ENCODE measurements around the gene GLP2R.
"Not testable (repeated sequence)": the region's sequence is repeated elsewhere in the genome, so short reads cannot be mapped to it uniquely, and the experiment has no call there.

Gene GLP2R

DNA sequence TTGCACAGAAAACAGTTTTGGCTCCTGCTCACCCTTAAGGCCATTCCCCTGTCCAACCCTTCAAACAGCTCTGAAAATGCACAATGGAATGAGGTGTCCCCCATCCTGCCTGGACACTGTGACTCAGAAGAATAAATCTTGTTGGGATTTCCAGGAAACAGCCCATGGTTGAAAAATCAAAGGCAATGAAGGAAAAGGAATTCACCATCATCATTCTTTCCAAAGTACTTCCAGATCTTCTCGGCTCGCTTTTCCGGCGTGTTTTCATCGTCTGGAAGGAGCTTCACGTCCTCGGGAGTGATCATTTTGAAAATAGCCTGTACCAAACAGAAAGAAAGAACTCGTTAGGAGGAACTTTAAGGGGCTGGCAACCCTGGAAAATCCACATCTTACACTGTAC is 75.1 kb downstream of the GLP2R start:
- DNase-seq, result no peak

DNA sequence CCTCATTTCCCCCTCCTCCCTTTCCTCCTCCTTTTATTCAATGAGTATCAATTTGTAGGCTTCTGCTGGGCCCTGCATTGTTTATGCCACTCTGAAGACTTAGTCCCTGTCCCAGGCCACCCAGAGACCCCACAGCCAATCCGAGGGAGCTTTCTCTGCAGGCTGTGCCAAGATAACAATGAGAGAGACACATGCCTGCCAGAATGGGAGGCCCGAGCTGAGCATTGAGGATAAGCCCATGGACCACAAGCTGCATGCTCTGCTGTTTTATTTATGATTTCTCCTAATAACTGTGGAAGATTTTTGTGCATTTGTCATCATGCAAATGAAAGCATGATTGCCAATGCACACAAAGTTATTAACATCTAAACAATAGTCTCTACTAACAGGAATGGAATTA is 76.4 kb downstream of the GLP2R start:
- DNase-seq, result no peak

DNA sequence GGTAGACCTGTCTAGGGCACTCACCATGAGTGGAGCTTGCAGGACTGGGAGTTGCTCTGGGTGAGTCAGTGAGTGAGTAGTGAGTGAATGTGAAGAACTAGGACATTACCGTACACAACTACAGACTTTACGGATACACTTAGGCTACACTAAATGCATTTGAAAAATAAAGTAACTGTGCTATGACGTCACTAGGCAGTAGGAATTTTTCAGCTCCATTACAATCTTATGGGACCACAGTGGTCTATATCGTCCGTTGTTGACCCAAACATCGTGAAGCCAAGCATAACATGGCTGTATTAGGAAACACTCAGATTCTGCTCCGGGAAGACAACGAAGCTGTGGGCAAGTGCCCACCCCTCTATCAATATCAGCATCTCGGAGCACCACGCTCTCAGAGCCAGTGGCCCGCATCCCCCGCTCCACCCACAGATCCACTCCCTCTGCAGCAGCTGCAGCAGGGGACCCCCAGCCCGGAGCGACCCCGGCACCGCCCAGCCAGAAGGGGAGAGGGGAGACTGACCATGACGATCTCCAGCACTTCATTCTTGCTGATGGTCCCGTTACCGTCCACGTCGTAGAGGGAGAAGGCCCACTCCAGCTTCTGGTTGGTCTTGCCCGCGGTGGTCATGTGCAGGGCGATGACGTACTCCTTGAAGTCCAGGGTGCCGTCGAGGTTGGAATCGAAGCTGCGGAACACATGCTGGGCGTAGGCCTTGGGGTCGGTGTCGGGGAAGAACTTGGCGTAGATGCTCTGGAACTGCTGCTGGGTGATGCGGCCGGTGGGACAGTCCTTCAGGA is 78.8 kb downstream of the GLP2R start:
- DNase-seq, result no peak

DNA sequence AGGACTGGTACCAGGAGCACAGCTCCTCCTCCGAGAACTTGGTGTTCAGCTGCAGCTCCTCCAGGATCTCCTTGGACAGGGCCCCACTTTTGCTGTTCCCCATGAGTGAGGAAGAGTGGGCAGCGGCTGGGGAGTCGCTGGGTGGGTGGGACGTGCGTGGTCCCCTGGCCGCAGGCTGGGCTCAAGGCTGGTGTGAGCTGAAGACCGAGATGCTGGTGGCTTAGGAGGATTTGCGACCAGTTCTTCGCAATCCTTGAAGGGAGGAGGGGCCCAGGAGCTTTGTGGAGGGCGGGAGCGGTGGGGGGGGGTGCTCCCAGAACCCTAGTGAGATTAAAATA is 79.3 kb downstream of the GLP2R start, which contains the start of gene RCVRN:
RCVRN (minus strand) TSS at position 194 of the 338 bp plus-strand sequence; CDS start at position 103, 91 bp downstream.
- no peak for DNase-seq

DNA sequence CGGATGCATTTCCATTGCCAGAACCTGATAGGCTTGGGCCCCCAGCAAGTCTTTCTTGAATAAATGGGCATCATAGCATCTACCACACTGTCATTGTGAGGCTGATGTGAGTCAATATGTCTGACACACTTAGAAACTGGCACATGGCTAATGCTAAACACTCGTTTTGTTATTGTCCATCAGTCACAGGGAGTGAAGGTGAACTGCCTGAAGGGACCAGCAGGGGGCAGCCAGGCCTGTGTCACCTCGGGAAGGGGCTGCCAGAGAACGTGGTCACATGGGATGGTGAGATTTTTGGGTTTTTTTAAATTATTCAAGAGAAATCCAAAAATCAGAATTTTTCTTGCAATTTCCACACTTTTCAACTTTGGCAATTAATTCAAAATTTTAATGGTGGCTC is 80.2 kb downstream of the GLP2R start:
- DNase-seq, result no peak

DNA sequence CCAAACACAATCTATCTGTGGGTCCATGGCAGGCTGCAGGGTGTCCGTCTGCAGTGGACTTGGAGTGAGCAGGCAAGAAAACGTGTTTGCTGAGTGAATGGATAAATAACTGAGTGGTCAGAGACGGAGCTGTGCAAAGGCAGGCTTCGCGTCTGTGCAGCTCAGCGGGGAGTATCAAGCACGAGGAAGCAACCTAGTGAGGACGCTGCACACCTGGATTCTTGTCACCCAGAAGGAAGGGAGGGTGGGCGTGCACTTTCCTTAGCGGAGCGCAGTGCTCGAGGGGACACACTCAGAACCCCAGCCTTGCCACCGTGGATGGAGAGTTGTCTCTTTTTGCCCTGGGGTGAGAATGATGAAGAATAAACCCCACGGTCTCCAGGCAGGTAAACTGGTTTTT is 80.9 kb downstream of the GLP2R start:
- DNase-seq, result no peak

DNA sequence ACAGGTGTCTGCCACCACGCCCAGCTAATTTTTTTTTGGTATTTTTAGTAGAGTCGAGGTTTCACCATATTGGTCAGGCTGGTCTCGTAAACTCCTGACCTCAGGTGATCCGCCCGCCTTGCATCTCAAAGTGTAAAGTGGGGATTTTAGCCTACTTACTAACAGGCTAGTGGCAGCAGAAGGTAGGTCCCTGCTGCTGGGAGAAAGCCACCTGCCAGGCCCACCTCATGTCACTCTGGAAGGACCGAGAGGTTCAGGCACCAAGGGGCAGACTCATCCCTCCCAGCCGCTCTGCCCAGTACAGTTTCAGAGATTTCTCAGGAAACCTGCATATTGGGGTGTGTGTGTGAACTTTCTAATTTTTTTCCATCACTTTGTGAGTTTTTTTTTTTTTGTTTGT is 81.4 kb downstream of the GLP2R start:
- DNase-seq, result no peak

DNA sequence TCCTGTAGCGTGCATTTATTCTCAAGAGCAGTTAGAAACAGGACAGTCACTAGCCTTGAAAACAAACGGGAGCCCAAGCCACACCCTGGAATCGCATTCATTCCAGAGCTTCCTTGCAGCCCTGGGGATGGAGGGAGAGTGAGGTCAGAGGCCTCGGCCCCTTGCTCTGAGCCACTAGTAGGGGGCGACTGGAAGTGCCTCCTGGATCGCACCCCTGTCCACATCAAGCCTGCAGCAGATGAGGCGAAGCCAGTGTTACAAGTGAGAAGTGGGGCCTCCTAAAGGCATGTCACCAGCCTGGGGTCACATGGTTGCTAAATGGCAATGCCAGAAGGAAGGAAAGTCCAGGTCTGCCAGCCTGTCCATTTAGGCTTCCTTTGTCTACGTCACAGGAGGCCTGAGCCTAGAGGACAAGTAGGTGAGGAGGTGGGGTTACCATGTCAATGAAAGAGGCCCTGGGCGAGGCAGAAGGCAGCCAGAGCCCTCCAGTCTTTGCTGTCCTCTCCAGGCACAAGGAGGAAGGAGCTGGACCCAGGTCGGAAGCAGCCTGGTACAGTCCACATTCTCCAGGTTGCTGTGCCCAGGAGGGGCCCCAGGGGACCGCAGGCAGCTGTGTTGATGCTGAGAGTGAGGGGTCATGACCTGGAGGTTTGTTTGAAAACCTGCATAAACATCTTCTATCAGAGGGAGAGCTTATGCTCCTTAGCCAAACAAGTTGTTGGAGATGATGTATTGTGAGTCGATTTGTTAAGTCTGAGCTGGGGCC is 82.3 kb downstream of the GLP2R start:
- DNase-seq, result no peak

DNA sequence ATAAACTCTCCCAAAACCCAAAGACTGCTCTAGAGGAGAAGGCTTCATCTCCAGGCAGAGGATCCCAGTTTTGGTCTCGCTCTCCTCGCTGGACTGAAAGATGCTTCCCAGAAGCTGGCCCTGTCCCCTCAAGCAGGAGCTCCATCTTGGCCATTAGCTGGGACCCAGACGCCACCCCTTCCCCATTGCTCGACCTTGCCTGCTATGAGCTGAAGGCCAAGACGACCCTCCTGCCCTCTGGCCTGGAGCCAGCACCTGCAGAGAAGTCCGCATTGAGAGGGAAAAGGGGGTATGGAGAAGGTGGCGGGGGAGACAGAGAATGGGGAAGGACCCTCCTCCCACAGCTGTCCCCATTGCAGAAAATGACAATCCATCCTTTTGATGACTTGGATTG is 82.9 kb downstream of the GLP2R start:
- DNase-seq, result no peak

DNA sequence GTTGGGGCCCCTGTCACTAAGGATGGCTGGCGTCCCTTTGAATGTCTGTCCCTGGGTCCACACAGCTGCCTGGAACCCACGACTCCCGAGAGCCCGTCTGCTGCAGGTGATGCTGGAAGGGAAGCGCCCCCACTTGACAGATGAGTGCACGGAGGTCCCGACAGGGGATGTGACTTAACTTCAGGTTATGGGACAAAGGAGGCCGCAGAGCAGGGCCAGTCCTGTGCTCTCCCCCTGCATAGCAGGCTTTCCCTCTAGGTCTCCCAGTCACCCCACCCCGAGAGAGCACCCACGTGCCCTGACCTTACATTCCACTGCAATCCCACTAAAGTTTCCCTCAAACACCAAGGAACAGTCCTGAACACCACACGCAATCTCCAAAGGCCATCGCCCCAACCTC is 85.4 kb downstream of the GLP2R start:
- DNase-seq, result no peak

DNA sequence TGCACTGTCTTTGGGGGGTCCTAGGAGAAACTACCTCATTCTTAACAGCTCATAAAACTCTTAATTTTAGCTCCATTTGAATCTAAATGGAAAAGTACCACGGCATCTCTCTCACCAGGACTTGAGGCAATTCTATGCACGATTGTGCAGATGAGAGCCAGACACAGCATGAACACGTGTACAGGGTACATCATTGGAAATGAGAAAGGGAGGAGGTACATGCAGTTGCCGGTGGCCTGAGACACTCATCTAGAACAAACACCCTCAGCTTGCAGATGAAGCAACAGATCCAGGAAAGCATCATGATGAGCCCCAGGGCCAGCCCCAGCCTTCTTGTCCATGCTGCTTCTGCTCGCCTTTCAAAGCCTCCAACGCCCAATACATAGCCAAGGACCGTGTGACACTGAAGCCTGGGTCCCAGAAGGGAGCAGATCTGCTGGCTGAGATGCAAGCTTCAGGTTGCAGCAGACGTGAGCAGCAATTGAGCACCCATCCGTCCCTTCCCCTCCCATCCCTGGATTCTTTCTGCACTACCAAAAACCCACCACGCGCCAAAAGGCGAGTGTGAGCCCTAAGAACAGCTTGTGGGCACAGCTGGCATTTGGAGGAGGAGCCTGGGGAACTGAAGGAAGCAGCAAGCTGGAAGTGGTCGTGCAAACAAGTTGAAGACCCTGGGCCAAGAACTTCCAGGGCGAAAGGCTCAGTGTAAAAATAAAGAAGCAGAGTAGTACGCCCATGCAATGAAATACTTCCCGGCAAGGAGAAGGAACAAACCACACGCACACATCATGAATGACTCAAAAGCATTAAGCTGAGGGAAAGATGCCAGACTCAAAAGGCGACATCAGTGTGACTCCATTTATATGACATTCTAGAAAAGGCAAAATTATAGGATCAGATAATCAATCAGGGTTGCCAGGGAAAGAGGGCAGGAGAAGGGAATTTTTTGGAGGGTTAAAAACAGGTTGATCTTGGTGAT is 86.7 kb downstream of the GLP2R start:
- DNase-seq, result no peak

DNA sequence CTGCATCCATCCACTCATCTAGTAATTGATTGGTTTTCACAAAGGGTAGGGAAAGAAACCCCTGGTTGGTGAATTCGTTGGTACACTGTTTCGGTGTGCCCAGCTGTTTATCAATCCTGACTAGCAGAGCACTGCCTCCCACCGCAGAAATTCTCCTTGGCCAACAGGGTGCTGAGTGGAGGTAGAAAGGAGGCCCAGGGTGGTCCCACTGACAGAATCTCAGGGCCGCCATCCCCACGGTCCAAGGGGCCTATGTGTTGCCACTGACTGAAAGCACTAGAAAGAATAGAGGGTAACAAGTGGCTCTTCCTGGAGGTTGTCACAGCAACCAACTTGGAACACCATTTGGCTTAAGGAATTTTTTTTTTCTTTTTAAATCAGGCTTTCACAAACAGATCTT is 87.8 kb downstream of the GLP2R start:
- no peak for DNase-seq

DNA sequence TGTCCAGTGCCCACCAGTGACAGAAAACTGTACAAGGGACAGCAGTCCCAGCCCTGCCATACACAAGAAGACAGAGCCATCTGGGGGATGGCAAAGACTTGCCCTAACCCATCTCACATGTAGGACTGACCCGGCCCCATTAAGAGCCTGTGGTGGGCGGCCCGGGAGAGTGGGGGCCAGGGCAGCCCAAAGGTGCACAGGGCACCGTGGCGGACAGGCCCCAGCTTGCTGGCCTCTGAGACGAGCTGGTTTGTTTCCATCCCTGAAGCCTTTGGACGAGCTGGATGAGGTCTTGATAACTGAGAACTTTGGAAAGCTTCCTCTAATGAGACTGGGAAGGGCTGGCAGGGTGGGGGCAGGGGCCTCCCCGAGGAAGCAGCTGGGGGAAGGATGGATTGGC is 90.4 kb downstream of the GLP2R start:
- no peak for DNase-seq

DNA sequence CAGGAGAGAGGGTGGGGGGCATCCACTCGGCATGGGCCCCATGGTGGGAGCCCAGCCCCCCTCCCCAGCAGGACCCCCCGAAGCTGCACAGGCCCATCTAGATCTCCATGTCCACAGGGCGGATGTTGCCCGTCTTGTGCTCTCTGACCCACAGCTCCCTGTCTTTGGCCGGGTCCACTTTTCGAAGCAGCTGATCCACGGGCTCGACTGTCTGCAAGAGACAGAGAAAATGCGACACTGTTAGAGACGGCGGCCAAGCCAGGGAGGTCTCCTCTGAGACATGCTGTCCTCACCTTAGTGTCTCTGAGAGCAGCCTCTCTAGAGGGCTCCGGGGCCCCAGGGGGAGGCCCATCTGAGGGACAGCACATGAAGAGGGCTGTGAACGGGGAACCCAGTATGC is 91.4 kb downstream of the GLP2R start:
- no peak for DNase-seq

DNA sequence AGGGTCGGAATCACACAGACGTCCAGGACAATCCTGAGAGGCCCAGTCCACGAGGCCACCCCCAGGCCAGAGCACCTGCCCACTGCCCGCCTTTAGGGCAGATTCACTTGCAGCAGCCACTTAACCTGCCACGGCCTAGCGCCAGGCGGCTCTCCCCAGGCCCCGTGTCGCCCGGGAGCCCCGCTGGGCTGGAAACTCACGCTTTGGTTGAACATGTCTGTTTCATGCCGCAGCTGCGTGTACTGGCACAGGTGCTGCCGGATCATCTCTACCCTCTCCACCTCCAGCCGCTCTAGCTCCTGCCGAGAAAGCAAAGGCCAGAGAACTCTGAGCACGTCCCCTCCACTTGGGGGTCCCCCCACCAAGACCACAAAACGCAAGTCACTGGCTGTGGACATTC is 92.1 kb downstream of the GLP2R start:
- no peak for DNase-seq

DNA sequence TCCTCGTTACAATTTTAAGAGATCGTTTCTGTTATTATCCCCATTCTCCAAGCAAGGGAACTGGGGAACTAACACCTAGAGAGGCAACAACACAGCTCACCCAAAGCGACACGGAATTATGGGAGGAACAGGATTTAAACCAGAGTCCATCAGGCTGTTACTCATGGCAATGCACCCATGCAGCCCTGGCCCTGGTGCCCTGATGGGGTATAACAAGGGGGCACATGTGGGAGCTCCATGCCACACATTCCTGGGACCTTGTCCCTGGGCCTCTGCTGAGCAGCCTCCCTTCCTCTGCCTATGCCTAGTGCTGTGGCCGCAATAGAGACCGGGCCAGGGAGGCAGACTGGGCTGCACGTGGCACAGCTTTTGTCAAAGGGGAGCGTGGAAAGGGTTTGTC is 92.6 kb downstream of the GLP2R start:
- DNase-seq, result no peak

DNA sequence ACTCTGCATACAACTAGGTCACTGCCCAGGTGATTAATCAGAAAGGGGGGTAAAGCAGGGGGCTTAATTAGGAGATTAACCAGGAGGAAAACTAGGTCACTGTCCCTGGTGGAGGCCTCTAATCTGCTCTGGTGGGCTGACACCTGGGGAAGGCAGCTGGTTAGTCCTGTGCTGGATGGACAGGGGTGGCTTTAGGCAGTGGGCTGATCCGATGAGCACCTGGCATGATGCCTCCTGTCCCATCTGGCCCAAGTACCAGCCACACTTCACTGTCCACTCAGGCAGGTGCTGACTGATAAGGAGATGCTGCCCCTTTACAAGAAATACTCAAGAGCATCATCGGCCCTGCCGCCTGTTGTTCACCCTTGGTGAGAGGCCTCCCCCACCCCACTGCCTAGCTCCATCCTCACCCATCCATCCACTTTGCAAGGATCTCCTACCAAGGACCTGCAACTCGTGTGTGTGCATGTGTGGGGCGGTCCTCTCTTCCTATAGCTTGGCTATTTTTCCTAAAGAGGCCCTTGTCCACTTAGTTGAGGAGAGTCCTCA is 93.2 kb downstream of the GLP2R start:
- DNase-seq, result no peak

DNA sequence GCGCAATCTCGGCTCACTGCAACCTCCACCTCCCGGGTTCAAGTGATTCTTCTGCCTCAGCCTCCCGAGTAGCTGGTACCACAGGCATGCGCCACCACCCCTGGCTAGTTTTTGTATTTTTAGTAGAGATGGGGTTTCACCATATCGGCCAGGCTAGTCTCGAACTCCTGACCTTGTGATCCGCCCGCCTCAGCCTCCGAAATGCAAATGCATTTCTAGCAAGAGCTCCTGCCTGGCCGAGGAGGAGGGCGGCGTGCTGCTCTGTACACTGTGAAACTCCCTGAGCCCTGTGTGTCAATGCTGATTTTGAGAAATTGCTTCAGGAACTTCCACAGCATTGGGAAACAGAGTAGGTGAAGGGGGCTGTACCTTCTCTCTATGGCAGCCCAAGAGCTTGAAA is 95.5 kb downstream of the GLP2R start:
- DNase-seq, result not testable (repeated sequence)

DNA sequence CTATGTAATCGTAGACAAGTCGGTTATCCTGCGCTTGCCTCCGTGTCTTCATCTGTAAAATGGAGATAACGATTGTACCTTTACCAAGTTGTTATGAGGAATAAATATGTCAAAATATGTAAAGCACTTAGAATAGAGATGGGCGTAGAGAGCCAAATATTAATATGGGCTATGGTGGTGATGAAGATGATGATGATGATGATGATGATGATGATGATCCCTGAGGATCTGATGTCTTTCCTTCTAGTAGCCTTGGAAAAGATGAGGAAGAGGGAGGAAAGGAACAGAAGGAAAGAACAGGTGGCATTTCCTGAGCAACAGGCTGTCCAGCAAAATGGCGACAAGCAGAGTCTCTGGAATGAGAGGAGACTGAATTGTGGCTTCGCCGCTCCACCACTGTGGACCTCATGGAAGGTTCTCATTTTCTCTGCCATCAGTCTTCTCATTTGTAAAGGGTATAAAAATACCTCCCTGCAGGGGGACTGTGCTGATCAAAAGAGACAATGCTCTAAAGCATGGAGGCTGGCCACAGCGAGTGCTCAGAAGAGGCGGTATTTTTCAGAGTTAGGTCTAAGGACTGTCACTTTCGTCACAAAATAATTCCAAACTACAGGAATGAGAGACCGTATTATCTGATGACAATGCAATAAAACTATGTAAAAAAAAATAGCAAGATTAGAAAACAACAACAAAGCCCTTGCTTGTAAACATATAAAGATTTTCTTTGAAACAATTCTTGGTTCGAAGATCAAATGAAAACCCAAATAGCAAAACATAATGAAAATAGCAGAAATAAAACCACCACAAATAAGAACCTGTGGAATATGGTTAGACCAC is 96.5 kb downstream of the GLP2R start:
- no peak for DNase-seq

DNA sequence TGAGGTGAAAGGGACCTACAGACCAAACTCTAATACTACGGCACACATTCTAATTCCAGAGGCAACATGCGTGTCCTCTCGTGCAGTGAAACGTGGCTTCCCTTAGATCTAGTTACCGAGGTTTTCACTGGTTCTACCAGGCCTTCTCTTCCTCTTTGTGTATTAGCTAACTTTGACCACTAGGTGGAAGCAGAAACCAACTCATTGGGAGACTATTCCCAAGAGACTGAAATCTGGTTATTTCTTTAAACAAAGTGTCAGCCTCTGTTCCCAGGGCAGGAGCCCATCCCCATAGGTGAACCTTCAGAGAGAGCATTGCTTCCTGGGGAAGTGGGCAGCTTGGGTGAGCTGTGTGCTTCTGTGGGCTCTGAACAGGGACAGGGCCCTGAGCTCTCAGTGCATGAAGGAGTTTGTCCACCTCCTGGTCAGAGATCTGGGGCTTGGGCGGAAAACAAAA is 99.0 kb downstream of the GLP2R start:
- no peak for DNase-seq

DNA sequence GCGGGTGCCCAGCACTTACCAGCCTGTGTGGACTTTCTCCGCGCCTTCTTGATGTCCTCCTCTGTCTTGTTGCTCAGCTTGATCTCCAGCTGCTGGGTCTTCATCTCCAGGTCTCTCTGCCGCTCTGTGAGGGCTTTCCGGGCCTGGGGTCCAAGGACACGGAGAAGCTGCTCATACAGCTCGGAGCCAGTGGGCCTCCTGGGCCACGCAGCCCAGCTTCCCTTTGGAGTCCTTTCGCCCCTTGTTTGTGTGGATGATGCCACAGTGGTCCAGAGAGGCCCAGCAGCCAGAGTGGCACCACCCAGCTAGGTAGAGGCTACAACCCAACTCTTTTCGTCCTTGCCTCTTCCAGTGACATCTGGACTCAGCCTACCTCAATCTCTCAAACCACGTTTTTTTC is 99.7 kb downstream of the GLP2R start:
- no peak for DNase-seq

Data from activated gamma-delta T cell (primary cell).